H1 (cell line): ENCODE results near the gene KCTD2. TPM values are rescaled to one million over a fixed set of nuclear protein-coding genes. Genes with fewer than 3 reads are reported as not detected.

ENCODE experiments used
- EZH2 ChIP-seq: fragments of 200-600 bp; sonication (generic); IDR thresholded peaks from 2 replicates; pipeline ENCODE4 v1.7.1; 2012; ENCODE audit warnings: low read depth, mild to moderate bottlenecking, moderate library complexity, low read length, inconsistent platforms; ENCODE audit not compliant: severe bottlenecking
- MAFK ChIP-seq: IDR thresholded peaks from 2 replicates; pipeline ENCODE4 v1.6.1; 2012; ENCODE audit warnings: low read depth, mild to moderate bottlenecking, improper control_type of control experiment, low read length
- SRF ChIP-seq: IDR thresholded peaks from 2 replicates; pipeline ENCODE4 v1.6.1; 2011; ENCODE audit warnings: mild to moderate bottlenecking, low read depth, low read length, moderate library complexity
- TBP ChIP-seq: IDR thresholded peaks from 2 replicates; pipeline ENCODE4 v1.6.1; 2011; ENCODE audit warnings: low read depth, low read length, improper control_type of control experiment
- polyA plus RNA-seq, 7 experiments: library from polyadenylated mRNA; depleted of rRNA in 3 of 7; stranded (reverse) in 5 of 7; unstranded in 2 of 7; fragments of >200 nt in 5 of 7; fragments of 200-250 nt in 2 of 7; gene quantifications; 1 replicate in 5 of 7; 2 replicates in 1 of 7; 4 replicates in 1 of 7; pipeline versions ENCODE4 v1.2.1 to v1.2.3, GENCODE V29; 2011 to 2013; ENCODE audit warnings: missing spikeins in 2 of 7, mixed read lengths in 2 of 7
- total RNA-seq: library from RNA; stranded (reverse); fragmentation: NEBNext Ultra II Directional; extraction: Animal tissue kit (Norgen Biotek cat#: 25700); gene quantifications from 2 replicates; pipeline ENCODE4 v1.2.1, GENCODE V29; 2021

KCTD2 gene
- total and polyA plus RNA-seq, 2 of the 8 experiments (the other 6 are each of a cell fraction or from before 2014, with no cell fraction given): 33.7 to 36.8 TPM

- no peak for TF ChIP-seq TBP
- no peak for TF ChIP-seq EZH2
- no peak for TF ChIP-seq MAFK
- no peak for TF ChIP-seq SRF
Observed at GRCh38 chr17:75081611-75082540, 34.9 kb downstream of the KCTD2 start (continued).
